IMR-90 (cell line): Measurements from ENCODE around the gene MICOS13. TPM values are rescaled to one million over a fixed set of nuclear protein-coding genes. Genes with fewer than 3 reads are reported as not detected.
"Not testable (repeated sequence)": the region's sequence is repeated elsewhere in the genome, so short reads cannot be mapped to it uniquely, and the experiment has no call there.

Experiments
- ATAC-seq: fragments of 200-7000 bp; cut with Tn5 transposase; 2 replicates; pipeline ENCODE4 v1.9.1; 2020; ENCODE audit warnings: low read depth, mild to moderate bottlenecking, moderate library complexity
- BruUV-seq: library from RNA; stranded (reverse); fragments of 400-500 nt; replicated peaks from 2 replicates; lab custom pipeline; 2021; lab: Mats Ljungman, UMichigan
- CTCF ChIA-PET: fragments of 300-600 bp; formaldehyde crosslinking; extraction: SDS; loops from one replicate; lab custom pipeline; 2021; ENCODE audit warnings: antibody characterized with exemption; lab: Yijun Ruan, JAX
- POLR2A ChIA-PET: fragments of 300-600 bp; sonication (Branson Sonifier 250); formaldehyde crosslinking; loops from one replicate; lab custom pipeline; 2022; ENCODE audit warnings: antibody characterized with exemption; ENCODE audit not compliant: unreplicated experiment; lab: Charles Lee
- DNase-seq: peaks from one replicate; pipeline ENCODE4 v3.0.0; 2013
- H2AFZ ChIP-seq: replicated peaks from 2 replicates; pipeline ENCODE3; 2013; ENCODE audit warnings: low read length, mild to moderate bottlenecking; ENCODE audit not compliant: poor library complexity
- H2AK5ac ChIP-seq: 2 replicates; pipeline ENCODE4 v1.6.1; 2013; ENCODE audit warnings: low read depth, low read length, inconsistent platforms
- H2AK9ac ChIP-seq: replicated peaks from 2 replicates; pipeline ENCODE3; 2013; ENCODE audit warnings: mild to moderate bottlenecking, low read depth, low read length, moderate library complexity; ENCODE audit not compliant: poor library complexity
- H2BK120ac ChIP-seq: 2 replicates; pipeline ENCODE4 v1.6.1; 2013; ENCODE audit warnings: low read depth, low read length, inconsistent platforms
- H2BK15ac ChIP-seq: 3 replicates; pipeline ENCODE4 v1.6.1; 2013; ENCODE audit warnings: low read depth, low read length, inconsistent platforms
- H2BK20ac ChIP-seq: 2 replicates; pipeline ENCODE4 v1.6.1; 2013; ENCODE audit warnings: low read depth, mild to moderate bottlenecking, inconsistent platforms, low read length, moderate library complexity
- H2BK5ac ChIP-seq: 2 replicates; pipeline ENCODE4 v1.6.1; 2013; ENCODE audit warnings: mild to moderate bottlenecking, low read depth, low read length, inconsistent platforms; ENCODE audit not compliant: poor library complexity, severe bottlenecking
- H3K14ac ChIP-seq: replicated peaks from 2 replicates; pipeline ENCODE4 v1.6.1; 2013; ENCODE audit warnings: low read depth, low read length, inconsistent platforms
- H3K18ac ChIP-seq: 2 replicates; pipeline ENCODE4 v1.6.1; 2013; ENCODE audit warnings: low read depth, low read length, control low read depth
- H3K23ac ChIP-seq: 2 replicates; pipeline ENCODE4 v1.6.1; 2013; ENCODE audit warnings: low read depth, low read length, inconsistent platforms
- H3K27ac ChIP-seq: 2 replicates; pipeline ENCODE4 v1.5.1; 2013; ENCODE audit warnings: mild to moderate bottlenecking, control low read depth, low read length; ENCODE audit not compliant: insufficient read depth
- H3K27me3 ChIP-seq: 2 replicates; pipeline ENCODE4 v1.6.1; 2013; ENCODE audit warnings: low read length; ENCODE audit not compliant: control insufficient read depth, insufficient read depth
- H3K36me3 ChIP-seq: 2 replicates; pipeline ENCODE4 v1.6.1; 2013; ENCODE audit warnings: low read length, mixed read lengths; ENCODE audit not compliant: control insufficient read depth, insufficient read depth
- H3K4ac ChIP-seq: 2 replicates; pipeline ENCODE4 v1.6.1; 2013; ENCODE audit warnings: low read depth, low read length, inconsistent platforms
- H3K4me1 ChIP-seq: 2 replicates; pipeline ENCODE4 v1.6.1; 2013; ENCODE audit warnings: low read length, mixed read lengths; ENCODE audit not compliant: control insufficient read depth, insufficient read depth
- H3K4me2 ChIP-seq: 2 replicates; pipeline ENCODE4 v1.6.1; 2013; ENCODE audit warnings: low read depth, mild to moderate bottlenecking, control low read depth, low read length, moderate library complexity
- H3K4me3 ChIP-seq: 2 replicates; pipeline ENCODE4 v1.5.1; 2013; ENCODE audit warnings: low read depth, mild to moderate bottlenecking, control low read depth, low read length, moderate library complexity; ENCODE audit not compliant: insufficient read depth
- H3K56ac ChIP-seq: 2 replicates; pipeline ENCODE4 v1.6.1; 2013; ENCODE audit warnings: low read length, inconsistent platforms; ENCODE audit not compliant: insufficient read depth; ENCODE audit errors: extremely low read depth
- H3K79me1 ChIP-seq, 2 experiments: 2 replicates each; pipeline ENCODE4 v1.6.1; 2013; ENCODE audit warnings: low read length in 2 of 2, inconsistent platforms in 1 of 2, low read depth in 1 of 2
- H3K9ac ChIP-seq: 2 replicates; pipeline ENCODE4 v1.6.1; 2013; ENCODE audit warnings: low read depth, low read length, control low read depth
- H3K9me1 ChIP-seq: 2 replicates; pipeline ENCODE4 v1.6.1; 2013; ENCODE audit warnings: low read length, inconsistent platforms; ENCODE audit not compliant: insufficient read depth
- H3K9me3 ChIP-seq: 2 replicates; pipeline ENCODE4 v1.6.1; 2013; ENCODE audit warnings: low read length; ENCODE audit not compliant: control insufficient read depth, insufficient read depth
- H4K20me1 ChIP-seq: 2 replicates; pipeline ENCODE4 v1.6.1; 2013; ENCODE audit warnings: low read length, inconsistent platforms; ENCODE audit not compliant: insufficient read depth
- H4K5ac ChIP-seq: 2 replicates; pipeline ENCODE4 v1.6.1; 2013; ENCODE audit warnings: mild to moderate bottlenecking, low read depth, low read length, control low read depth
- H4K8ac ChIP-seq, 2 experiments: 2 replicates each; pipeline ENCODE4 v1.6.1; 2013; ENCODE audit warnings: low read depth in 2 of 2, low read length in 2 of 2, control low read depth in 1 of 2, inconsistent platforms in 1 of 2
- H4K91ac ChIP-seq: 2 replicates; pipeline ENCODE4 v1.6.1; 2013; ENCODE audit warnings: low read depth, low read length, inconsistent platforms; ENCODE audit not compliant: insufficient read depth
- MXI1 ChIP-seq: IDR thresholded peaks from 2 replicates; pipeline ENCODE4 v1.6.1; 2012; ENCODE audit warnings: low read depth, mild to moderate bottlenecking, low read length, moderate library complexity, borderline replicate concordance
- RFX5 ChIP-seq: IDR thresholded peaks from 2 replicates; pipeline ENCODE4 v1.8.0; 2012; ENCODE audit warnings: low read depth, mild to moderate bottlenecking, low read length, moderate library complexity
- WGBS, 2 experiments: methylation state at CpG; one replicate each; pipeline versions ENCODE4 v1.1.5 to v1.1.7; 2013; ENCODE audit warnings: missing lambda C conversion rate in 2 of 2; ENCODE audit not compliant: insufficient read length in 1 of 2; ENCODE audit errors: extremely low coverage in 2 of 2; 5-methylcytosine and 5-hydroxymethylcytosine counted together
- dilution Hi-C: fragments of 300-500 bp; cut with HindIII; formaldehyde crosslinking; loops from one replicate; pipeline ENCODE4 v1.14.3; 2018; ENCODE audit warnings: low sequenced_read_pairs; ENCODE audit not compliant: unreplicated experiment
- in situ Hi-C: fragments of 300-500 bp; cut with MboI; formaldehyde crosslinking; loops from 3 replicates; pipeline ENCODE4 v1.14.3; 2019; ENCODE audit warnings: low sequenced_read_pairs, inconsistent platforms, mixed read lengths
- intact Hi-C: fragments of 100-400 bp; cut with micrococcal nuclease; formaldehyde crosslinking; loops from 2 replicates; pipeline ENCODE4 v1.10.0; 2022
- polyA plus RNA-seq, 3 experiments: library from polyadenylated mRNA; depleted of rRNA; stranded (reverse); fragments of >200 nt; gene quantifications; 2 replicates each; pipeline ENCODE4 v1.2.3, GENCODE V29; 2012; ENCODE audit warnings: low replicate concordance in 1 of 3
- total RNA-seq: library from RNA; depleted of rRNA; stranded (reverse); fragments of >200 nt; gene quantifications from 2 replicates; pipeline ENCODE4 v1.2.3, GENCODE V29; 2012

Gene MICOS13
- total and polyA plus RNA-seq, 2 of the 4 experiments (the other 2 are of a cell fraction), result 14.5 to 48.9 TPM

DNA sequence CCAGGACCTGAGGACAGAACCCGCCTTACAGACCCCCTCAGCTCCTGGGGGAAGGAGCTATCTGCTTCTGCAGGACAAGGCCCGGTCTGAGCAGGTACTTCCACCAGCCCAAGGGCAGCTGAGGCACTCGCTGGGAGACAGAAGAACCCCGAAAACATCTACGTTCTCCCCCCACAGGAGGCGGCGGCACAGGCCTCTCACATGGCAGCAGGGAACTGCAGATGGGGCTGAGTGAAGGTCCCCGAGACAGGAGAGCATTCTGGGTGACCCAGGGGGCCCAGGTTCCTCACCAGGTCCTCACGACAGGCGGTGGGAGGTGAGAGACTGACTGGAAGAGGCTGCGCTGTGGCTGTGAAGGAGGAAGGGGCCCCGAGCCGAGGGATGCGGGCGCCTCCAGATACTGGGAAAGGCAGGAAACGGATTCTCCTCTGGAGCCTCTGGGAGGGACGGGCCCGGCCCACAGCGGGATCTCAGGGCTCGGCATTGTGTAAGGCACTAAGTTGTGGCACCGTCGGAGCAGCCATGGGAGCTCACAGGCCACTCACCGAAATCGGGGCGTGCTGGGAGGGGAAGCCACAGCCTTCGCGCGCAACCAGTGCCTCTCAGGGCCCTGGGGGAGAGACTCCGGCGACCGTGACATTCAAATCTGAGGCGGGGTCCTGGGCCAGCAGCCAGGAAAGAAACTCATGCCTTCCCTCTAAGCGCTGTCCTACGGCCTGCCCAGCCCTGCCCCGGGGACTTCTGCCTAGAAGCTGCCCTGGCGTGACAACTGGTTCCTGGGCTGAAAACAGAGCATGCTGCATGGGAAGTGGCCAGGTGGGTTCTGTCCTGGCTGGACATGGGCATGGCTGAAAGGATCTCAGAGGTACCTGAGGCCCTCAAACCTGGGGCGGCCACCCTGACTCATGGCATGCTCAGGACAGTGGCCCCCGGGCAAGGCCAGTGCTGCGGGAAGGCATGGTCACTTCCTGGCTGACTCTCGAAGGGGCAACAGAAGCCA, 23.8 kb upstream of the MICOS13 start (continued):
- TF ChIP-seq RFX5 (no peak), MXI1 (no peak)

DNA sequence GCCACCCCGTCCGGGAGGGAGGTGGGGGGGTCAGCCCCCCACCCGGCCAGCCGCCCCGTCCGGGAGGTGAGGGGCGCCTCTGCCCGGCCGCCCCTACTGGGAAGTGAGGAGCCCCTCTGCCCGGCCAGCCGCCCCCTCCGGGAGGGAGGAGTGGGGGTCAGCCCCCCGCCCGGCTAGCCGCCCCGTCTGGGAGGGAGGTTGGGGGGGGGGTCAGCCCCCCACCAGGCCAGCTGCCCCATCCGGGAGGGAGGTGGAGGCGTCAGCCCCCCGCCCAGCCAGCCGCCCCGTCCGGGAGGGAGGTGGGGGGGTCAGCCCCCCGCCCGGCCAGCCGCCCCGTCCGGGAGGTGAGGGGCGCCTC, 21.7 kb upstream of the MICOS13 start:
- H2AK5ac ChIP-seq, intact Hi-C loops, H3K23ac ChIP-seq, H3K14ac ChIP-seq, H3K9me1 ChIP-seq, CTCF ChIA-PET, H3K4me2 ChIP-seq, H4K91ac ChIP-seq, H4K5ac ChIP-seq, ATAC-seq, H2BK15ac ChIP-seq, POLR2A ChIA-PET, H3K27me3 ChIP-seq, H3K4ac ChIP-seq, BruUV-seq, H3K9me3 ChIP-seq, H2BK120ac ChIP-seq, in situ Hi-C loops, H3K56ac ChIP-seq, H2BK20ac ChIP-seq, H4K8ac ChIP-seq, DNase-seq, H3K4me3 ChIP-seq, H3K18ac ChIP-seq, H3K9ac ChIP-seq, H3K4me1 ChIP-seq, H3K27ac ChIP-seq, dilution Hi-C loops, H2AK9ac ChIP-seq, H2AFZ ChIP-seq, H2BK5ac ChIP-seq: not testable (repeated sequence)
- Histone ChIP-seq H3K79me1 (peaks cover 11 to 46% of the 10 kb centered on the region in 2 experiments; a peak in 3 of 4 replicates), H4K20me1 (peaks cover 31% of the 10 kb centered on the region), H3K36me3 (peaks cover 59% of the 10 kb centered on the region)
- WGBS, 2 experiments, result no CpG with 5 or more reads among the region's 28 CpGs
